Neural cell (in vitro differentiated cells): ENCODE results near the gene IL15. TPM values are rescaled to one million over a fixed set of nuclear protein-coding genes. Genes with fewer than 3 reads are reported as not detected.

Experiments
- H2AFZ ChIP-seq: fragments of 200-600, 300-800 bp; sonication (generic), shearing (Covaris generic); 2 replicates; pipeline ENCODE4 v1.6.0; 2014; ENCODE audit warnings: low read depth, mild to moderate bottlenecking, antibody characterized with exemption, low read length, moderate library complexity
- H3F3A ChIP-seq: fragments of 200-600 bp; shearing (Covaris generic); 2 replicates; pipeline ENCODE4 v1.6.1; 2016; ENCODE audit warnings: mild to moderate bottlenecking, moderate library complexity, mixed read lengths, antibody characterized with exemption, low read length; ENCODE audit not compliant: insufficient read depth, poor library complexity, severe bottlenecking
- H3K27ac ChIP-seq: fragments of 200-600, 300-800 bp; sonication (generic), shearing (Covaris generic); 2 replicates; pipeline ENCODE4 v1.5.1; 2014; ENCODE audit warnings: mild to moderate bottlenecking, low read length, moderate library complexity
- H3K27me3 ChIP-seq: fragments of 300-800, 200-600 bp; sonication (generic), shearing (Covaris generic); 2 replicates; pipeline ENCODE4 v1.6.0; 2014; ENCODE audit warnings: mild to moderate bottlenecking, low read depth, low read length, moderate library complexity; ENCODE audit not compliant: insufficient read depth
- H3K36me3 ChIP-seq: fragments of 300-800, 200-600 bp; sonication (generic), shearing (Covaris generic); 2 replicates; pipeline ENCODE4 v1.5.1; 2014; ENCODE audit warnings: mild to moderate bottlenecking, antibody characterized with exemption, low read length, moderate library complexity; ENCODE audit not compliant: insufficient read depth
- H3K4me2 ChIP-seq: fragments of 300-800, 200-600 bp; sonication (generic), shearing (Covaris generic); 2 replicates; pipeline ENCODE4 v1.6.0; 2014; ENCODE audit warnings: mild to moderate bottlenecking, low read length
- H3K4me3 ChIP-seq: fragments of 300-800, 200-600 bp; sonication (generic), shearing (Covaris generic); 2 replicates; pipeline ENCODE4 v1.5.1; 2014; ENCODE audit warnings: mild to moderate bottlenecking, low read length, moderate library complexity
- H3K79me2 ChIP-seq: fragments of 200-600 bp; shearing (Covaris generic); replicated peaks from 2 replicates; pipeline ENCODE4 v1.6.0; 2014; ENCODE audit warnings: mild to moderate bottlenecking, low read length, moderate library complexity; ENCODE audit not compliant: insufficient read depth
- H3K9ac ChIP-seq: fragments of 300-800, 200-600 bp; sonication (generic), shearing (Covaris generic); 2 replicates; pipeline ENCODE4 v1.6.1; 2016; ENCODE audit warnings: mild to moderate bottlenecking, low read length, mixed read lengths
- H3K9me2 ChIP-seq: fragments of 200-600 bp; shearing (Covaris generic); 2 replicates; pipeline ENCODE4 v1.6.1; 2016; ENCODE audit warnings: mild to moderate bottlenecking, low read length, mixed read lengths; ENCODE audit not compliant: insufficient read depth
- H3K9me3 ChIP-seq: fragments of 200-600, 300-800 bp; sonication (generic), shearing (Covaris generic); 2 replicates; pipeline ENCODE4 v1.6.1; 2016; ENCODE audit warnings: mild to moderate bottlenecking, mixed run types, low read length, moderate library complexity, mixed read lengths
- H4K20me1 ChIP-seq: fragments of 200-600 bp; shearing (Covaris generic); 2 replicates; pipeline ENCODE4 v1.6.1; 2016; ENCODE audit warnings: mild to moderate bottlenecking, mixed run types; ENCODE audit not compliant: insufficient read depth
- CTCF ChIP-seq: fragments of 450-650 bp; IDR thresholded peaks from 2 replicates; pipeline ENCODE4 v1.5.1; 2014; ENCODE audit warnings: antibody characterized with exemption, mild to moderate bottlenecking, moderate library complexity; ENCODE audit not compliant: poor library complexity, severe bottlenecking
- EP300 ChIP-seq: fragments of 450-650 bp; conservative IDR thresholded peaks from 2 replicates; pipeline ENCODE4 v1.6.1; 2014; ENCODE audit warnings: antibody characterized with exemption, mild to moderate bottlenecking, moderate library complexity; ENCODE audit not compliant: poor library complexity, severe bottlenecking
- EZH2 ChIP-seq: fragments of 200-600, 300-800 bp; shearing (Covaris generic), sonication (generic); IDR thresholded peaks from 2 replicates; pipeline ENCODE4 v1.6.1; 2014; ENCODE audit warnings: antibody characterized with exemption, low read length, borderline replicate concordance, mild to moderate bottlenecking; ENCODE audit not compliant: insufficient read depth, poor library complexity, severe bottlenecking
- MXI1 ChIP-seq: fragments of 450-650 bp; conservative IDR thresholded peaks from 2 replicates; pipeline ENCODE4 v1.6.1; 2014; ENCODE audit warnings: antibody characterized with exemption, mild to moderate bottlenecking; ENCODE audit not compliant: poor library complexity, severe bottlenecking
- RAD21 ChIP-seq: fragments of 450-650 bp; conservative IDR thresholded peaks from 2 replicates; pipeline ENCODE4 v1.6.1; 2014; ENCODE audit warnings: antibody characterized with exemption, mild to moderate bottlenecking, moderate library complexity
- REST ChIP-seq: IDR thresholded peaks from 2 replicates; pipeline ENCODE4 v1.6.1; 2012; ENCODE audit warnings: borderline replicate concordance
- SMC3 ChIP-seq: fragments of 450-650 bp; conservative IDR thresholded peaks from 2 replicates; pipeline ENCODE4 v1.6.1; 2014; ENCODE audit warnings: antibody characterized with exemption, mild to moderate bottlenecking, moderate library complexity; ENCODE audit not compliant: poor library complexity
- TAF1 ChIP-seq: IDR thresholded peaks from 2 replicates; pipeline ENCODE4 v1.6.1; 2012; ENCODE audit warnings: low read depth
- polyA plus RNA-seq: library from polyadenylated mRNA; depleted of rRNA; stranded (reverse); fragments of >200 nt; gene quantifications from 2 replicates; pipeline ENCODE4 v1.2.3, GENCODE V29; 2014

The IL15 gene
- polyA plus RNA-seq, 1 donor from 2014 or later = not detected

GRCh38 chr4:141692081-141692480 is 55.7 kb downstream of the IL15 start:
- Histone ChIP-seq H3K9ac (no peak overlapping the region), H3K79me2 (no peaks in the 10 kb centered on the region), H4K20me1 (no peaks in the 10 kb centered on the region), H3F3A (no peaks in the 10 kb centered on the region), H3K4me3 (no peak overlapping the region), H2AFZ (no peak overlapping the region), H3K4me2 (no peak overlapping the region), H3K9me2 (no peaks in the 10 kb centered on the region), H3K27me3 (no peaks in the 10 kb centered on the region), H3K36me3 (no peaks in the 10 kb centered on the region), H3K9me3 (no peaks in the 10 kb centered on the region), H3K27ac (no peak overlapping the region)
- TF ChIP-seq SMC3 = no peak
- TF ChIP-seq MXI1 = no peak
- TF ChIP-seq REST = no peak
- no peak for TF ChIP-seq RAD21
- TF ChIP-seq EZH2 = no peak

GRCh38 chr4:141697116-141697515 is 60.7 kb downstream of the IL15 start:
- Histone ChIP-seq H3K9me3 (no peaks in the 10 kb centered on the region), H3K4me3 (no peak overlapping the region), H4K20me1 (no peaks in the 10 kb centered on the region), H3K9me2 (no peaks in the 10 kb centered on the region), H3K9ac (no peak overlapping the region), H3F3A (no peaks in the 10 kb centered on the region), H3K27ac (no peak overlapping the region), H3K79me2 (no peaks in the 10 kb centered on the region), H3K4me2 (no peak overlapping the region), H2AFZ (no peak overlapping the region), H3K27me3 (no peaks in the 10 kb centered on the region), H3K36me3 (no peaks in the 10 kb centered on the region)
- TF ChIP-seq CTCF = no peak
- TF ChIP-seq TAF1 = no peak
- TF ChIP-seq EZH2 = no peak
- TF ChIP-seq RAD21 = no peak
- TF ChIP-seq MXI1 = no peak
- no peak for TF ChIP-seq EP300
